Spinal cord (tissue), 10 donors: ENCODE results near the gene REX1BD. TPM values are rescaled to one million over a fixed set of nuclear protein-coding genes. Genes with fewer than 3 reads are reported as not detected.
"Not testable (repeated sequence)": the region's sequence is repeated elsewhere in the genome, so short reads cannot be mapped to it uniquely, and the experiment has no call there.

ENCODE experiments used
- DNase-seq, 6 donors: peaks; one replicate each; pipeline versions ENCODE4 v3.0.0 to v3.0.0-alpha.2; 2013 to 2015; ENCODE audit warnings: low spot score in 6 of 6, low read depth in 4 of 6
- H3K27ac ChIP-seq: one replicate; pipeline ENCODE4 v1.5.1; 2013; ENCODE audit warnings: low read depth, low read length, control low read depth
- H3K27me3 ChIP-seq: one replicate; pipeline ENCODE4 v1.6.1; 2013; ENCODE audit warnings: low read length; ENCODE audit not compliant: control insufficient read depth, insufficient read depth
- H3K36me3 ChIP-seq: one replicate; pipeline ENCODE4 v1.6.1; 2013; ENCODE audit warnings: low read length; ENCODE audit not compliant: control insufficient read depth, insufficient read depth
- H3K4me1 ChIP-seq: one replicate; pipeline ENCODE4 v1.6.1; 2013; ENCODE audit warnings: low read length; ENCODE audit not compliant: control insufficient read depth, insufficient read depth
- H3K4me3 ChIP-seq: one replicate; pipeline ENCODE4 v1.5.1; 2013; ENCODE audit warnings: low read depth, low read length, control low read depth
- H3K9me3 ChIP-seq: one replicate; pipeline ENCODE4 v1.6.1; 2013; ENCODE audit warnings: low read length; ENCODE audit not compliant: control insufficient read depth, insufficient read depth
- WGBS: methylation state at CpG from one replicate; pipeline ENCODE4 v1.1.5; 2013; ENCODE audit warnings: missing lambda C conversion rate; ENCODE audit not compliant: insufficient coverage; 5-methylcytosine and 5-hydroxymethylcytosine counted together
- long read RNA-seq, 4 donors: transcript quantifications; one replicate each; lab custom pipeline, GENCODE V29; 2026
- polyA plus RNA-seq, 2 donors: library from polyadenylated mRNA; unstranded; fragments of 120-200 nt; gene quantifications; one replicate each; pipeline ENCODE4 v1.2.1, GENCODE V29; 2013; ENCODE audit not compliant: insufficient read length in 2 of 2
- total RNA-seq, 2 donors: library from RNA; depleted of rRNA in 1 of 2; stranded (reverse); fragments of 120-200 nt in 1 of 2; fragments of >200 nt in 1 of 2; gene quantifications; one replicate each; pipeline versions ENCODE4 v1.2.3 to v1.2.4, GENCODE V29; 2013 to 2014
- donor health status: healthy.

Gene REX1BD
- total RNA-seq, result 10 to 100 TPM; 23.7 to 84.5 TPM
- 10 to 100 TPM; 70.7 to 71.7 TPM for polyA plus RNA-seq
- long read RNA-seq, donor 1, transcript REX1BD-202 (5 exons, 702 nt), result minor isoform, 14 of 112 reads
- long read RNA-seq, donor 1, transcript REX1BD-205 (4 exons, 1,081 nt), result minor isoform, 13 of 112 reads
- long read RNA-seq, donor 1, transcript REX1BD-203 (1 exons, 2,465 nt), result minor isoform, 19 of 112 reads
- long read RNA-seq, donor 1, transcript REX1BD-201 (5 exons, 839 nt), result major isoform, 26 of 112 reads
- long read RNA-seq, donor 1, partial matches to known transcripts, result 35 of 112 reads
- long read RNA-seq, donor 1, other reads (novel, unspliced or antisense), result 0 of 112 reads
- long read RNA-seq, donor 2, transcript REX1BD-202 (5 exons, 702 nt), result minor isoform, 10 of 43 reads
- long read RNA-seq, donor 2, transcript REX1BD-201 (5 exons, 839 nt), result major isoform, 17 of 43 reads
- long read RNA-seq, donor 2, transcript REX1BD-203 (1 exons, 2,465 nt), result minor isoform, 7 of 43 reads
- long read RNA-seq, donor 2, partial matches to known transcripts, result 6 of 43 reads
- long read RNA-seq, donor 2, other reads (novel, unspliced or antisense), result 0 of 43 reads
- long read RNA-seq, donor 3, transcript REX1BD-203 (1 exons, 2,465 nt), result minor isoform, 6 of 43 reads
- long read RNA-seq, donor 3, transcript REX1BD-205 (4 exons, 1,081 nt), result minor isoform, 6 of 43 reads
- long read RNA-seq, donor 3, transcript REX1BD-202 (5 exons, 702 nt), result minor isoform, 8 of 43 reads
- long read RNA-seq, donor 3, transcript REX1BD-201 (5 exons, 839 nt), result major isoform, 14 of 43 reads
- long read RNA-seq, donor 3, partial matches to known transcripts, result 7 of 43 reads
- long read RNA-seq, donor 3, other reads (novel, unspliced or antisense), result 0 of 43 reads
- long read RNA-seq, donor 4, transcript REX1BD-201 (5 exons, 839 nt), result major isoform, 26 of 129 reads
- long read RNA-seq, donor 4, transcript REX1BD-203 (1 exons, 2,465 nt), result minor isoform, 18 of 129 reads
- long read RNA-seq, donor 4, transcript REX1BD-205 (4 exons, 1,081 nt), result minor isoform, 16 of 129 reads
- long read RNA-seq, donor 4, transcript REX1BD-202 (5 exons, 702 nt), result minor isoform, 17 of 129 reads
- long read RNA-seq, donor 4, partial matches to known transcripts, result 52 of 129 reads
- long read RNA-seq, donor 4, other reads (novel, unspliced or antisense), result 0 of 129 reads

DNA sequence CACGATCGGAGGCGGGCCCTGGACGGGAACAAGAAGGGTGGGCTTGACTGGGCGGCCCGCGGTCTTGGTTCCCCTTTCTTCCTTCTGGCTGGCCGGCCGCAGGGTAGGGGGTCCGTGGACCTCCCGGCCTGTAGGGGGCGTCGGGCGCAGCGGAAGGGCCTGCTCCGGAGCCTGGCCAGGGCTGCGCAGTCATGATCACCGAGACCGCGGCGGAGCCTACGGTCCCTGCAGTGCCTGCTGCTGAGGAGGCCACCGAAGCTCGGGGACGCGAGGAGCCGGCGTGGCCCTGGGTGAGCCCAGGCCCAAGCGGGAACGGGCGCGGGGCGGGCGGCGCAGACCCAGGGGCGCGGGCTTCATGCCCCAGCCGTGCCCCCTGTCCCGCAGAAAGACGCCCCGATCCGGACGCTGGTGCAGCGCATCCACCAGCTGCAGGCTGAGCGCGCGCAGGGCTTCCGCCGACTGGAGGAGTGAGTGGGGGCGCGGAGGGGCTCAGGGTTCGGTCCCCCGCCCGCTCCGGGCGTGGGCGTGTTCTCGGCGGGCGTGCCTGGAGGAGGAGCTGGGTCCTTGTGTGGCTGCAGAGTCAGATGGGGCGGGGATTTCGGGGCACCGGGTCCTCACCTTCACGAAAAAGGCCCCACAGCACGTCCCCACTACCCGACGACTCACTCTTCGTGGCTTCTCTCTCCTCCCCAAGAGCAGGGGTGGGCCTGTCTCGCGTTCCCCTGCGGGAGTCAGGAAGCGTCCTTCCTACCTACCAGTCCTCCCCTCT lies at the start of gene REX1BD:
Gene REX1BD, plus strand, starts transcription at position 188 of the 769 bp plus-strand sequence. Its CDS starts 4 bp downstream, at position 192.
- Histone ChIP-seq H3K36me3 (peaks cover 18% of the 10 kb centered on the region), H3K4me1 (peaks cover 48% of the 10 kb centered on the region), H3K27me3 (no peaks in the 10 kb centered on the region), H3K27ac (peak within 1 kb of the TSS; percentile 88), H3K4me3 (peak within 1 kb of the TSS; percentile 75), H3K9me3 (no peaks in the 10 kb centered on the region)
- under 1% methylated on average over 72 of the region's 72 CpGs for WGBS
- peak in 5 of 6 donors; percentile 75 to 95 (median 81) for DNase-seq

DNA sequence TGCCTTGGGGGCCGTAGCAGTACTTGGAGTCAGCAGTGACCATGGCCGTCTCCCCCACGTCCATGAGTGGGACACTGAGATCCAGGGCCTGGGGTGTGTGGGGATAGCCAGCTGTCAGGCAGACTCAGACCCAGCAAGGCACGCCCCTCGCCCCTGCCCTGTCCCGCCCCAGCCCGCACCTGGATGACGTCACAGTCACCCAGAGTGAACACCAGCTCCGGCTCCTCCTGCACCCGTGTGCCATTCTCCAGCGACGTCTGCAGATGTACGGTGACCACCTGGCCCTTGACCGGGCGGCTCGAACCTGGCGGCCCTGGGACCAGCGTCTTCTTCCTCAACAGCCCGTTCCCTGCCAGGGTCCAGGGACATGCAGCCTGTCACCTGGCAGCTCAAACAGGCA lies 49.2 kb upstream of the REX1BD start:
- WGBS, result 95% methylated on average over 19 of the region's 19 CpGs
- H3K27ac ChIP-seq, result no peak overlapping the region
- peaks cover 2% of the 10 kb centered on the region for H3K27me3 ChIP-seq
- H3K9me3 ChIP-seq, result no peaks in the 10 kb centered on the region
- peaks cover 65% of the 10 kb centered on the region for H3K36me3 ChIP-seq
- no peak overlapping the region for H3K4me3 ChIP-seq
- no peak for DNase-seq
- H3K4me1 ChIP-seq, result peaks cover 22% of the 10 kb centered on the region

GRCh38 chr19:18540200-18540599 lies 48.4 kb upstream of the REX1BD start:
- not testable (repeated sequence) for H3K27me3 ChIP-seq, H3K27ac ChIP-seq, DNase-seq, H3K4me3 ChIP-seq, H3K9me3 ChIP-seq
- Histone ChIP-seq H3K36me3 (peaks cover 62% of the 10 kb centered on the region), H3K4me1 (peaks cover 22% of the 10 kb centered on the region)
- no CpG with 5 or more reads among the region's 1 CpG for WGBS

DNA sequence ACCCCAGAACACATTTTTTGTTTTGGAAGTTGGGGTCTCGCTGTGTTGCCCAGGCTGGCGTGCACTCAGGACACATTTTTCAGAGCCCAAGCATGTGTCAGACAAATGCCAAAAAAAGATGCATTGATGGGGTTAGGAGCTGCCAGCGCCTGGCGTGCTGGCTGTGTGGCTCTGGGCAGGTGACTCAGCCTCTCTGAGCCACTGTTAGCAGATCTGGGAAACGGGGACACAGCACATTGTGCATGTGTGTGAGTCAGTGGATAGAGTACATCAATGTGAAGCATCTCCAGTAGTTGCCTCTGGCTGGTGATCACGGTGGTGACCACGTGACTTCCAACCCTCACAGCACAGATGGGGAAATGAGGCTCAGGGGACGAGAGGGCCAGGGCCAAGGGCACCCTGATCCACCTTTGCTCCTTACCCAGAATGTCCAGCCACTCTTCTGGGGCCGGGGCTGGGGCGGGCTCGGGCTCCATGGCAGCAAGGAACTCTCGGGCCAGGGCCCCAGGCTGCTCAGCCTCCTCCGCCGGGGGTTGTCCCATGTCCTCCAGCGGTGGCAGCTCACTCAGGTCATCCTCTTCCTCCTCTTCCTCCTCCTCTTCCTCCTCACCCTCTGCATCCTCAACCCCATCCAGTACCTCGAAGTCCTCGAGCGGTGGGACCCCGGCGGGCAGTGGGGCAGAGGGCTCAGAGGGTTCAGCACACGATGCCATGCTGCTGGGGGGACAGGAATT lies 47.2 kb upstream of the REX1BD start:
- no peak overlapping the region for H3K27ac ChIP-seq
- H3K36me3 ChIP-seq, result peaks cover 49% of the 10 kb centered on the region
- H3K9me3 ChIP-seq, result no peaks in the 10 kb centered on the region
- DNase-seq, result no peak
- H3K27me3 ChIP-seq, result peaks cover 2% of the 10 kb centered on the region
- H3K4me3 ChIP-seq, result no peak overlapping the region
- 92% methylated on average over 14 of the region's 21 CpGs for WGBS
- peaks cover 22% of the 10 kb centered on the region for H3K4me1 ChIP-seq

- peak overlapping the region; percentile 49 for H3K4me3 ChIP-seq
- 9% methylated on average over 6 of the region's 11 CpGs for WGBS
- peaks cover 41% of the 10 kb centered on the region for H3K36me3 ChIP-seq
- no peaks in the 10 kb centered on the region for H3K9me3 ChIP-seq
- H3K27ac ChIP-seq, result peak overlapping the region; percentile 58
- no peak for DNase-seq
- peaks cover 22% of the 10 kb centered on the region for H3K4me1 ChIP-seq
- H3K27me3 ChIP-seq, result peaks cover 2% of the 10 kb centered on the region
Measured at GRCh38 chr19:18541992-18542940, 46.3 kb upstream of the REX1BD start.

DNA sequence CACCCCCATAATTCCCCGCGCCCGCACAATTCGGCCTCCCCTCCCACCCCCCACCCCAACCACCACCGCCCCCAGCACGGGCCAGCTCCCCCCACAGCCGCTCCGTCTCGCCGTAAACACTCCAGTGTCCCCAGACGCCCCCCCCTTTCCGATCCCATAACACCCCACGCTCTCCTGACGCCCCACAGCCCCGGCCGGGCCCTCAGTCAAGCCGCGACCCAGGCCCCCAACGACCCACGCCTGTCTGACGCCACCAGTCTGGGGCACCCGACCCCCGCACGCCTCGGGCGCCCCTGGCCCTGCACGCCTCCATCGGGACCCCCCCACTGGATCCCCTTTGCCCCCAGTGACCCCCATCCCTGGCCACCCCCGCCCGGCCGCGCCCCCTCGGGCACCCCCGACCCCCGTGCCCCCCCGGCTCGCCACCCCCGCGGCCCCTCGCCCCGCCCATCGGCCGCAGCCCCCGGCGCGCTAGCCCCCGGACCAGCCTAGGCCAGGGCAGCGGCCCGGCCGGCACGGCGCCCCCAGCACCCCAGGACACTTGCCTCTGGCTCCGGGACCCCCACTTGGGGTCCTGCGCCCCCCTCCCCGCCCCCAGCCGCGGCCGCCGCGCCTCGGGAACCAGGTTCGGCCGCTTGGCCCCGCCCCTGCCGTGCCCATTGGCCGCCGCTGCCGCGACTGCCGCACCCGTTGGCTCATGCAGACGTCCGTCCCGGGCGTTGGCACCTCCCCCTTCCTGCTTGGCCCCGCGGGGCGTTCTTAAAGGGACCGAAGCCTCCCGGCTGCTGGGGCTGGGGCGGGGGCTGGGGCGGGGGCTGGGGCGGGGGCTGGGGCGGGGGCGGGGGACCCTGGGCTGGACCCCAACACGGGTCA lies 45.4 kb upstream of the REX1BD start, which contains the start of gene FKBP8:
Gene FKBP8, minus strand, starts transcription at position 633 of the 873 bp plus-strand sequence. CDS start 1,603 bp downstream, outside the sequence.
- under 1% methylated on average over 45 of the region's 86 CpGs for WGBS
- DNase-seq, result peak in 5 of 6 donors; percentile 81 to 97 (median 84)
- H3K9me3 ChIP-seq, result no peaks in the 10 kb centered on the region
- peaks cover 32% of the 10 kb centered on the region for H3K36me3 ChIP-seq
- peak within 1 kb of the TSS; percentile 49 for H3K4me3 ChIP-seq
- H3K4me1 ChIP-seq, result peaks cover 22% of the 10 kb centered on the region
- H3K27ac ChIP-seq, result peak within 1 kb of the TSS; percentile 58
- peaks cover 2% of the 10 kb centered on the region for H3K27me3 ChIP-seq

DNA sequence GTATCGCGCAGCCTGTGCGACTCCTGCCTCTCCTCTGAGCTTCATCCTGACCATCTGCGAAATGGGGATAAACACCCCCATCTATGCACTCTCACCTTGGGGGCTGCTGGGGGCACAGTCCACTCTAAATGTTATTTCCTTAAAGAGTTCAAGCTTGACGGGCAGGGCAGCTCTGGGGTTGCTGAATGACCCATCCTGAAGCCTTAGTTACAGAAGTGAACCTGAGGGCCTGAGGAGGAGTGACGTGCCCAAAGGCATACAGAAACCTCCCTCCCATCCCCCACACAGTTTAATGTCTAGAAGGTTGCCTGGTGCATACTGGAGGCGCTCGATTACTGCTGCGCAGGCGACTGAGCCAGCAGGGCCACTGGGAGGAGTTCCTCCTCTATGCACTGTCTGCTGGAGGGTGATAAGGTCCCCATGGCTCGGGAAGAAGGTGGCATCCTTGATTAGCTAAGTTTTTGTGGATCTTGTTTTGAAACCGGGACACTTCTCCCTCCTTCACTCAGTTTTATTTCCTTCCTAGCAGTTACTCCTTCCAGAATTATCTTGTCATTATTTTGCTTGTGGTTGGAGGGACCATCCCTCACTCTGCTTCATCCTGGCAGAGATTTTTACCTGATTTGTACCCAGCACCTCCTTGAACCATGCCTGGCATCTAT lies 44.7 kb upstream of the REX1BD start:
- Histone ChIP-seq H3K4me3 (peak overlapping the region; percentile 33), H3K36me3 (peaks cover 28% of the 10 kb centered on the region), H3K9me3 (no peaks in the 10 kb centered on the region), H3K27me3 (peaks cover 2% of the 10 kb centered on the region), H3K27ac (no peak overlapping the region), H3K4me1 (peaks cover 22% of the 10 kb centered on the region)
- WGBS, result 0% methylated on average over 4 of the region's 12 CpGs
- DNase-seq, result peak in 2 of 6 donors; percentile 48 to 60
